ENCODE data around the gene TEX54. TPM values are rescaled to one million over a fixed set of nuclear protein-coding genes. Genes with fewer than 3 reads are reported as not detected.
"Not testable (repeated sequence)": the region's sequence is repeated elsewhere in the genome, so short reads cannot be mapped to it uniquely, and the experiment has no call there.

The TEX54 gene
- total RNA-seq, 1 donor from 2014 or later, result not detected

DNA sequence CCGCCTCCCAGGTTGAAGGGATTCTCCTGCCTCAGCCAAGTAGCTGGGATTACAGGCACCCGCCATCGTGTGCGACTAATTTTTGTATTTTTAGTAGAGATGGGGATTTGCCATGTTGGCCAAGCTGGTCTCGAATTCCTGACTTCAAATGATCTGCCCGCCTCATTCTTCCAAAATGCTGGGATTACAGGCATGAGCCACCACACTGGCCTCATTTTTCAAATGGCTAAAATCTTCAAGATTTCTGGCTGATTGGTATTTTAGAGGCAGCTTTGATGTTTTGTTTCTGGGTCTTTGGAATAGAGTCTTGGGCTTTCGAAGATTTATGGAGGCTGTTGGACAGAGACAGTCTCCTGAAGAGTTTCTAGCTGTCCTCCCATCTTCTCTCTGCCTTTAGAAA lies 42.2 kb upstream of the TEX54 start:
- no peak overlapping the region for H3K27ac ChIP-seq (ENCODE audit: low read depth, low read length)
- H3K27me3 ChIP-seq (ENCODE audit: control insufficient read depth in 3 of 3, insufficient read depth in 3 of 3, low read length in 3 of 3), result no peaks in the 10 kb centered on the region
- H3K4me1 ChIP-seq (ENCODE audit: control insufficient read depth in 3 of 3, insufficient read depth in 3 of 3, low read length in 3 of 3), result peaks cover 7 to 8% (median 7%) of the 10 kb centered on the region in 3 donors
- no peaks in the 10 kb centered on the region for H3K36me3 ChIP-seq (ENCODE audit: control insufficient read depth in 3 of 3, insufficient read depth in 3 of 3, low read length in 3 of 3)
- no peak overlapping the region for H3K9ac ChIP-seq (ENCODE audit: low read depth in 1 of 3, low read length in 3 of 3)
- no peaks in the 10 kb centered on the region for H3K9me3 ChIP-seq (ENCODE audit: control insufficient read depth in 3 of 3, low read length in 3 of 3)
- no peak overlapping the region for H3K4me3 ChIP-seq (ENCODE audit: low read length in 3 of 3)

GRCh38 chr11:62865635-62866034 lies 33.0 kb upstream of the TEX54 start:
- no peak overlapping the region for H3K9ac ChIP-seq (ENCODE audit: low read depth in 1 of 3, low read length in 3 of 3)
- no peak overlapping the region for H3K27ac ChIP-seq (ENCODE audit: low read depth, low read length)
- H3K4me1 ChIP-seq (ENCODE audit: control insufficient read depth in 3 of 3, insufficient read depth in 3 of 3, low read length in 3 of 3), result no peaks in the 10 kb centered on the region
- H3K9me3 ChIP-seq (ENCODE audit: control insufficient read depth in 3 of 3, low read length in 3 of 3), result no peaks in the 10 kb centered on the region
- H3K36me3 ChIP-seq (ENCODE audit: control insufficient read depth in 3 of 3, insufficient read depth in 3 of 3, low read length in 3 of 3), result no peaks in the 10 kb centered on the region
- H3K27me3 ChIP-seq (ENCODE audit: control insufficient read depth in 3 of 3, insufficient read depth in 3 of 3, low read length in 3 of 3), result no peaks in the 10 kb centered on the region
- no peak overlapping the region for H3K4me3 ChIP-seq (ENCODE audit: low read length in 3 of 3)

- Histone ChIP-seq H3K36me3 (ENCODE audit: control insufficient read depth in 3 of 3, insufficient read depth in 3 of 3, low read length in 3 of 3) (no peaks in the 10 kb centered on the region), H3K4me1 (ENCODE audit: control insufficient read depth in 3 of 3, insufficient read depth in 3 of 3, low read length in 3 of 3) (no peaks in the 10 kb centered on the region), H3K9ac (ENCODE audit: low read depth in 1 of 3, low read length in 3 of 3) (no peak overlapping the region), H3K4me3 (ENCODE audit: low read length in 3 of 3) (no peak overlapping the region), H3K27me3 (ENCODE audit: control insufficient read depth in 3 of 3, insufficient read depth in 3 of 3, low read length in 3 of 3) (no peaks in the 10 kb centered on the region), H3K27ac (ENCODE audit: low read depth, low read length) (no peak overlapping the region), H3K9me3 (ENCODE audit: control insufficient read depth in 3 of 3, low read length in 3 of 3) (no peaks in the 10 kb centered on the region)
Measured at GRCh38 chr11:62863687-62864335, 31.2 kb upstream of the TEX54 start.

DNA sequence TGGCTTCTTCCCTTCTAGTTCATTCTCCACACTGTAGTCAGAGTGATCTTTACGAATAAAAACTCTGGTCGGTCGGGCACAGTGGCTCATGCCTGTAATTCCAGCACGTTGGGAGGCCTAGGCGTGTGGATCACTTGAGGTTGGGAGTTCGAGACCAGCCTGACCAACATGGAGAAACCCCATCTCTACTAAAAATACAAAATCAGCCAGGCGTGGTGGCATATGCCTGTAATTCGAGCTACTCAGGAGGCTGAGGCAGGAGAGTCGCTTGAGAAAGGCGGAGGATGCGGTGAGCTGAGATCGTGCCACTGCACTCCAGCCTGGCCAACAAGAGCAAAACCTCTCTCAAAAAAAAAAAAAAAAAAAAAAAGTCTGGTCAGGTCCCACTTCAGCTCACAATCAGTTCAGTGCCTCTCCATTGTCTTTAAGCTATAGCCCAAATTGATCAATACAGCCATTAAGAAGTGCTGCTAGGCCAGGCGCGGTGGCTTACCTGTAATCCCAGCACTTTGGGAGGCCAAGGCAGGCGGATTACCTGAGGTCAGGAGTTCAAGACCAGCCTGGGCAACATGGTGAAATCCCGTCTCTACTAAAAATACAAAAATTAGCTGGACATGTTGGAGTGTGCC lies 29.0 kb upstream of the TEX54 start:
- not testable (repeated sequence) for H3K4me1 ChIP-seq (ENCODE audit: control insufficient read depth in 3 of 3, insufficient read depth in 3 of 3, low read length in 3 of 3); H3K27ac ChIP-seq (ENCODE audit: low read depth, low read length); H3K4me3 ChIP-seq (ENCODE audit: low read length in 3 of 3); H3K36me3 ChIP-seq (ENCODE audit: control insufficient read depth in 3 of 3, insufficient read depth in 3 of 3, low read length in 3 of 3); H3K9ac ChIP-seq (ENCODE audit: low read depth in 1 of 3, low read length in 3 of 3); H3K27me3 ChIP-seq (ENCODE audit: control insufficient read depth in 3 of 3, insufficient read depth in 3 of 3, low read length in 3 of 3); H3K9me3 ChIP-seq (ENCODE audit: control insufficient read depth in 3 of 3, low read length in 3 of 3)

DNA sequence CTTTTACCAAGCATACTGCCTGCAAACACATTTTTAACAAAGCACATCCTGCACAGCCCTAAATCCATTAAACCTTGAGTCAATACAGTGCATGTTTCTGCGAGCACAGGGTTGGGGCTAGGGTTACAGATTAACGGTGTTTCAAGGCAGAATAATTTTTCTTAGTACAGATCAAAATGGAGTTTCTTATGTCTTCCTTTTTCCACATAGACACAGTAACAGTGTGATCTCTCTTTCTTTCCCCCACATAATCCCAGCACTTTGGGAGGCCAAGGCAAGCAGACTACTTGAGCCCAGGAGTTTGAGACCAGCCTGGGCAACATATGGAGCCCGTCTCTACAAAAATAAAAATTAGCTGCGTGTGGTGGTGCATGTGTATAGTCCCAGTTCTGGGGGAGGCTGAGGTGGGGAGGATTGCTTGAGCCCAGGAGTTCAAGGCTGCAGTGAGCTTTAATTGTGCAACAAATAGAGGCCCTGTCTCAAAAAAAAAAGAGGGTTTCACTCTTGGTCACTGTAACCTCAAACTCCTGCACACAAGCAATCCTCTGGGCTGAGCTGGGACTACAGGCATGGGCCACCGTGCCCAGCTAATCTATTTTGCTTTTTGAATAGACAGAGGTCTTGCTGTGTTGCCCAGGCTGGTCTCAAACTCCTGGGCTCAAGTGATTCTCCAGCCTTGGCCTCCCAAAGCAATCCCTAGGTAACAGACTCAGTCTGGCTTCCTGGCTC lies 28.4 kb upstream of the TEX54 start:
- H3K4me3 ChIP-seq (ENCODE audit: low read length in 3 of 3), result no peak overlapping the region
- no peak overlapping the region for H3K27ac ChIP-seq (ENCODE audit: low read depth, low read length)
- no peak overlapping the region for H3K9ac ChIP-seq (ENCODE audit: low read depth in 1 of 3, low read length in 3 of 3)
- no peaks in the 10 kb centered on the region for H3K27me3 ChIP-seq (ENCODE audit: control insufficient read depth in 3 of 3, insufficient read depth in 3 of 3, low read length in 3 of 3)
- H3K9me3 ChIP-seq (ENCODE audit: control insufficient read depth in 3 of 3, low read length in 3 of 3), result no peaks in the 10 kb centered on the region
- H3K36me3 ChIP-seq (ENCODE audit: control insufficient read depth in 3 of 3, insufficient read depth in 3 of 3, low read length in 3 of 3), result no peaks in the 10 kb centered on the region
- peaks cover 6 to 11% (median 7%) of the 10 kb centered on the region in 3 donors for H3K4me1 ChIP-seq (ENCODE audit: control insufficient read depth in 3 of 3, insufficient read depth in 3 of 3, low read length in 3 of 3)

- not testable (repeated sequence) for H3K4me3 ChIP-seq (ENCODE audit: low read length in 3 of 3); H3K27ac ChIP-seq (ENCODE audit: low read depth, low read length); H3K27me3 ChIP-seq (ENCODE audit: control insufficient read depth in 3 of 3, insufficient read depth in 3 of 3, low read length in 3 of 3); H3K9ac ChIP-seq (ENCODE audit: low read depth in 1 of 3, low read length in 3 of 3); H3K36me3 ChIP-seq (ENCODE audit: control insufficient read depth in 3 of 3, insufficient read depth in 3 of 3, low read length in 3 of 3); H3K9me3 ChIP-seq (ENCODE audit: control insufficient read depth in 3 of 3, low read length in 3 of 3)
- H3K4me1 ChIP-seq (ENCODE audit: control insufficient read depth in 3 of 3, insufficient read depth in 3 of 3, low read length in 3 of 3), result peaks cover 13 to 26% (median 20%) of the 10 kb centered on the region in 3 donors
Measured at GRCh38 chr11:62859281-62859703, 26.7 kb upstream of the TEX54 start.

DNA sequence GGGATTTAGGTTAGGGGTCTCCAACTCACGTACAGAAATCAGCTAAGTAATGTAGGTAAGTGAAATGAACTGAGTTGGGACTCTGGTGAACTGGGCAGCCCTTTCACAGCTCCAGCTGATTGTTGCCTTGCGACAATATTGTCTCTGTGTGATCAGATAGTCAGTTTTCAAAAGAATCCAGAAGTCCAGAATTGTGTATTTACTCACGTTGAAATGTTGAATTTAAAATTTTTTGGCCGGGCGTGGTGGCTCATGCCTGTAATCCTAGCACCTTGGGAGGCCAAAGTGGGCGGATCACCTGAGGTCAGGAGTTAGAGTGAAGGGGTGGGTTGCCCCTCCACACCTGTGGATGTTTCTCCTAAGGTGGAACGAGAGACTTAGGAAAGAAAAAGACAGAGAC lies 25.6 kb upstream of the TEX54 start:
- H3K9me3 ChIP-seq (ENCODE audit: control insufficient read depth in 3 of 3, low read length in 3 of 3), result no peaks in the 10 kb centered on the region
- peaks cover 22 to 36% (median 31%) of the 10 kb centered on the region in 3 donors for H3K4me1 ChIP-seq (ENCODE audit: control insufficient read depth in 3 of 3, insufficient read depth in 3 of 3, low read length in 3 of 3)
- no peak overlapping the region for H3K27ac ChIP-seq (ENCODE audit: low read depth, low read length)
- no peaks in the 10 kb centered on the region for H3K27me3 ChIP-seq (ENCODE audit: control insufficient read depth in 3 of 3, insufficient read depth in 3 of 3, low read length in 3 of 3)
- H3K36me3 ChIP-seq (ENCODE audit: control insufficient read depth in 3 of 3, insufficient read depth in 3 of 3, low read length in 3 of 3), result peaks cover 11 to 18% (median 13%) of the 10 kb centered on the region in 3 donors
- H3K9ac ChIP-seq (ENCODE audit: low read depth in 1 of 3, low read length in 3 of 3), result no peak overlapping the region
- no peak overlapping the region for H3K4me3 ChIP-seq (ENCODE audit: low read length in 3 of 3)

DNA sequence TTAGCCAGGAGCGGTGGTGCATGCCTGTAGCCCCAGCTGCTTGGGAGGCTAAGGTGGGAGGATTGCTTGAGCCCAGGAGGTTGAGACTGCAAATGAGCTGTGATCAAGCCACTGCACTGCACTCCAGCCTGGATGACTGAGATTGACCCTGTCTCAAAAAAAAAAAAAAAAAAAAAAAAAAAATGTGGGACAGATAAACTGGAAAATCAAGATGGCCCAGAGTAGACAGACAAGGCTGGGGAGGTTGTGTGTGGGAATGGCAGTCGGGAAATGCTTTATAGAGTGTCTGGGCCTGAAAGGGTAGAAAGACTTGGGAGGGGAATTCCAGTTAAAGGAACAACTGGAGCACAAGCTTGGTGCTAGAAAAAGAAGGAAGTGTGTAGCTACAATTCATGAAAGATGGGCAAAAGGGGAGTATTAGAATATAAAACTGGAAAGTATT lies 24.9 kb upstream of the TEX54 start:
- H3K4me1 ChIP-seq (ENCODE audit: control insufficient read depth in 3 of 3, insufficient read depth in 3 of 3, low read length in 3 of 3), result peaks cover 22 to 38% (median 32%) of the 10 kb centered on the region in 3 donors

DNA sequence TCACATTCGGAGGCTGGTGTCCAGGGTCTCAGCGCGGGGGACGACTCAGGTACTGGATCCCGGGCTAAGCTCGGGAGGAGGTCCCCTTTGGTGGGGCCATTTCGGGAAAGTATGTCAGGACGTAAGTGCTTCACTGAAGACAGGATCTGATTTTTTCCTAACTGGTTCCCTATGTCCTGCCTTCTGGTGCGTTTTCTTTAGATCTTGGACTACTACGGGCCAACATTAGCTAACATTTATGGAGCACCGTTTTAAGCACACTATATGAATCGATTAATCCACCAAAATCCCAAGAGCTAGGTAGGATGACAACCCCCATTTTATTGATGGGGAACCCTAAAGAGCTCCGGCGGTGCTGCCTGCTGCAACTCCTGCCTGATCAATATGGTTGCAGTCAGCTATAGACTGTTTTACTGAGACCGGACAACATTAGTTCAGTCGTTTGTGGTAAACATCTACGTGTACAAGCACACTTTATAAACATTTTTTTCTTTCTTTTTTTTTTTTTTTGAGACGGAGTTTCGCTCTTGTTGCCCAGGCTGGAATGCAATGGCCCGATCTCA lies 23.8 kb upstream of the TEX54 start:
- Histone ChIP-seq H3K27me3 (ENCODE audit: control insufficient read depth in 3 of 3, insufficient read depth in 3 of 3, low read length in 3 of 3) (no peaks in the 10 kb centered on the region), H3K36me3 (ENCODE audit: control insufficient read depth in 3 of 3, insufficient read depth in 3 of 3, low read length in 3 of 3) (peaks cover 26 to 34% (median 28%) of the 10 kb centered on the region in 3 donors), H3K9me3 (ENCODE audit: control insufficient read depth in 3 of 3, low read length in 3 of 3) (no peaks in the 10 kb centered on the region)

More for the DNA sequence above, 24.9 kb upstream of the TEX54 start:
- H3K9me3 ChIP-seq (ENCODE audit: control insufficient read depth in 3 of 3, low read length in 3 of 3), result no peaks in the 10 kb centered on the region
- H3K36me3 ChIP-seq (ENCODE audit: control insufficient read depth in 3 of 3, insufficient read depth in 3 of 3, low read length in 3 of 3), result peaks cover 17 to 23% (median 18%) of the 10 kb centered on the region in 3 donors
- no peak overlapping the region for H3K27ac ChIP-seq (ENCODE audit: low read depth, low read length)
- no peaks in the 10 kb centered on the region for H3K27me3 ChIP-seq (ENCODE audit: control insufficient read depth in 3 of 3, insufficient read depth in 3 of 3, low read length in 3 of 3)
- H3K9ac ChIP-seq (ENCODE audit: low read depth in 1 of 3, low read length in 3 of 3), result no peak overlapping the region
- no peak overlapping the region for H3K4me3 ChIP-seq (ENCODE audit: low read length in 3 of 3)

More for the DNA sequence above, 23.8 kb upstream of the TEX54 start:
- H3K4me3 ChIP-seq (ENCODE audit: low read length in 3 of 3), result peak overlapping the region; percentile 86 to 98 (median 96)
- peak overlapping the region; percentile 59 for H3K27ac ChIP-seq (ENCODE audit: low read depth, low read length)
- H3K9ac ChIP-seq (ENCODE audit: low read depth in 1 of 3, low read length in 3 of 3), result peak overlapping the region; percentile 77 to 90 (median 83)
- peaks cover 22 to 38% (median 32%) of the 10 kb centered on the region in 3 donors for H3K4me1 ChIP-seq (ENCODE audit: control insufficient read depth in 3 of 3, insufficient read depth in 3 of 3, low read length in 3 of 3)
